GM23338 (cell line): ENCODE data around the gene ALDH1L2. TPM values are rescaled to one million over a fixed set of nuclear protein-coding genes. Genes with fewer than 3 reads are reported as not detected.

ENCODE experiments used
- ATAC-seq: fragments of 200-7000 bp; cut with Tn5 transposase; 3 replicates; pipeline ENCODE4 v1.9.1; 2020
- DNase-seq: peaks from one replicate; pipeline ENCODE4 v3.0.0-alpha.2; 2015; ENCODE audit warnings: low spot score
- H2AFZ ChIP-seq: fragments of 200-600 bp; sonication (generic); 2 replicates; pipeline ENCODE4 v1.8.0; 2016; ENCODE audit warnings: antibody characterized with exemption, mild to moderate bottlenecking, moderate library complexity
- H3F3A ChIP-seq: fragments of 200-600 bp; sonication (generic); replicated peaks from 2 replicates; pipeline ENCODE4 v1.8.0; 2017; ENCODE audit warnings: antibody characterized with exemption, mixed run types, low read depth
- H3K27ac ChIP-seq: fragments of 200-600 bp; sonication (generic); 2 replicates; pipeline ENCODE4 v1.6.1; 2016; ENCODE audit warnings: low read depth
- H3K27me3 ChIP-seq: fragments of 200-600 bp; sonication (generic); 2 replicates; pipeline ENCODE4 v1.8.0; 2016; ENCODE audit warnings: mild to moderate bottlenecking, mixed run types, moderate library complexity; ENCODE audit not compliant: insufficient read depth
- H3K36me3 ChIP-seq: fragments of 200-600 bp; sonication (generic); 2 replicates; pipeline ENCODE4 v1.8.0; 2016; ENCODE audit warnings: mild to moderate bottlenecking; ENCODE audit not compliant: insufficient read depth
- H3K4me1 ChIP-seq: fragments of 200-600 bp; sonication (generic); 2 replicates; pipeline ENCODE4 v1.8.0; 2016; ENCODE audit warnings: mild to moderate bottlenecking, moderate library complexity; ENCODE audit not compliant: insufficient read depth
- H3K4me2 ChIP-seq: fragments of 200-600 bp; sonication (generic); 2 replicates; pipeline ENCODE4 v1.7.1; 2017; ENCODE audit warnings: mixed run types
- H3K4me3 ChIP-seq: fragments of 200-600 bp; sonication (generic); 2 replicates; pipeline ENCODE4 v1.6.1; 2016; ENCODE audit warnings: mixed run types
- H3K79me2 ChIP-seq: fragments of 200-600 bp; sonication (generic); replicated peaks from 2 replicates; pipeline ENCODE4 v1.8.0; 2017; ENCODE audit warnings: mild to moderate bottlenecking; ENCODE audit not compliant: insufficient read depth
- H3K9me2 ChIP-seq: fragments of 200-600 bp; sonication (generic); 2 replicates; pipeline ENCODE4 v1.8.0; 2017; ENCODE audit not compliant: insufficient read depth
- H4K20me1 ChIP-seq: fragments of 200-600 bp; sonication (generic); replicated peaks from 2 replicates; pipeline ENCODE4 v1.8.0; 2017; ENCODE audit warnings: mild to moderate bottlenecking; ENCODE audit not compliant: insufficient read depth
- H3K27ac Mint-ChIP-seq: 2 replicates; pipeline ENCODE4 v1.8.0; 2020; ENCODE audit warnings: inconsistent platforms, mild to moderate bottlenecking, moderate library complexity, mixed read lengths
- H3K27me3 Mint-ChIP-seq: 3 replicates; pipeline ENCODE4 v1.8.0; 2022; ENCODE audit warnings: low read depth, mild to moderate bottlenecking, moderate library complexity, mixed read lengths, inconsistent platforms; ENCODE audit not compliant: insufficient read depth, poor library complexity
- H3K36me3 Mint-ChIP-seq: 3 replicates; pipeline ENCODE4 v1.8.0; 2021; ENCODE audit warnings: low read depth, mild to moderate bottlenecking, inconsistent platforms, moderate library complexity, mixed read lengths
- H3K4me1 Mint-ChIP-seq: 3 replicates; pipeline ENCODE4 v1.8.0; 2020; ENCODE audit warnings: mild to moderate bottlenecking, inconsistent platforms, mixed read lengths
- H3K4me3 Mint-ChIP-seq: 3 replicates; pipeline ENCODE4 v1.8.0; 2021; ENCODE audit warnings: moderate library complexity, mild to moderate bottlenecking, inconsistent platforms, mixed read lengths
- H3K9me3 Mint-ChIP-seq: 3 replicates; pipeline ENCODE4 v1.8.0; 2020; ENCODE audit warnings: moderate library complexity, mild to moderate bottlenecking, inconsistent platforms, mixed read lengths
- EZH2 ChIP-seq: fragments of 200-600 bp; sonication (generic); IDR thresholded peaks from one replicate; pipeline ENCODE4 v1.8.0; 2017; ENCODE audit warnings: antibody characterized with exemption, mild to moderate bottlenecking, low read depth; ENCODE audit not compliant: unreplicated experiment
- POLR2AphosphoS5 ChIP-seq: IDR thresholded peaks from 2 replicates; pipeline ENCODE4 v1.6.1; 2016; ENCODE audit warnings: antibody characterized with exemption, low read depth
- ZNF114 ChIP-seq: fragments of 250-450 bp; sonication (Bioruptor Pico); IDR thresholded peaks from 2 replicates; pipeline ENCODE4 v1.5.0; 2020; ENCODE audit warnings: mild to moderate bottlenecking, moderate library complexity
- ZNF462 ChIP-seq: fragments of 250-450 bp; sonication (Bioruptor Pico); IDR thresholded peaks from 2 replicates; pipeline ENCODE4 v1.5.0; 2020; ENCODE audit warnings: mild to moderate bottlenecking, moderate library complexity
- polyA plus RNA-seq: library from polyadenylated mRNA; unstranded; fragments of >200 nt; fragmentation: Nextera tagmentation; extraction: Ambion mirVana; gene quantifications from 2 replicates; pipeline ENCODE4 v1.2.1, GENCODE V29; 2016
- total RNA-seq: library from RNA; depleted of rRNA; stranded (reverse); fragments of >200 nt; shearing (Covaris generic); gene quantifications from 2 replicates; pipeline ENCODE4 v1.2.3, GENCODE V29; 2014
- TF ChIP-seq, protein P1 (sequence below), 2 experiments: fragments of 200-600 bp in 1 of 2; sonication (generic) in 1 of 2; conservative IDR thresholded peaks; 2 replicates each; pipeline versions ENCODE4 v1.5.1 to v1.6.1; 2016 to 2017; ENCODE audit warnings: antibody characterized with exemption in 2 of 2, low read depth in 2 of 2, mild to moderate bottlenecking in 2 of 2, moderate library complexity in 1 of 2

The ALDH1L2 gene
- total and polyA plus RNA-seq, 2 experiments from 2014 or later = 5.8 to 9.1 TPM

DNA sequence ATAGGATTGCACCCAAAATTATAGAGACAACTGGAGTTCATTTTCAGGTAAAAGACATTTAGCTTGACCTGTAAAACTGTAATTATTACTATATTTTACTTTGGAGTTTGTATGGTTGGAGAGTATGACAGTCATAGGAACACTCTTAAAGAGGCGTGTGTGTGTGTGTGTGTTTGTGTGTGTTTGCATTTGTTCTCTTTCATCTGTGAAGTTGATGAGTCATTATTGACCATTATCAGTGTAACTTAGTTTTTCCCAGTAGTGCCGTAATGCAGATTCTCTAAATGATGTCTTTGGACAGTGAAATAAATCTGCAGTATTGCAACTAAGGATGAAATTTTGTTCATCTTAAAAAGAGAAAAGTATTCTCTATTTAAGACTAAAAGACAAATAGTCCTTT lies 36.3 kb upstream of the ALDH1L2 start:
- Mint-ChIP-seq H3K27ac (peak overlapping the region; percentile 58; the same call in 1 of the 2 replicates), H3K27me3 (peaks cover 7% of the 10 kb centered on the region), H3K4me1 (no peaks in the 10 kb centered on the region), H3K9me3 (no peaks in the 10 kb centered on the region), H3K4me3 (no peak overlapping the region), H3K36me3 (peaks cover 73% of the 10 kb centered on the region)
- peaks cover 38% of the 10 kb centered on the region; the same call in 1 of the 2 replicates for H3K36me3 ChIP-seq
- no peak overlapping the region for H3K4me3 ChIP-seq
- H3K27me3 ChIP-seq = no peaks in the 10 kb centered on the region
- no peak overlapping the region for H2AFZ ChIP-seq
- no peaks in the 10 kb centered on the region for H3K79me2 ChIP-seq
- H3K4me2 ChIP-seq = no peak overlapping the region
- ATAC-seq (no peak), DNase-seq (no peak)
- no peaks in the 10 kb centered on the region for H3F3A ChIP-seq
- no peaks in the 10 kb centered on the region; the same call in 1 of the 2 replicates for H4K20me1 ChIP-seq
- H3K27ac ChIP-seq = no peak overlapping the region
- TF ChIP-seq EZH2 = no peak
- TF ChIP-seq, protein P1, sequence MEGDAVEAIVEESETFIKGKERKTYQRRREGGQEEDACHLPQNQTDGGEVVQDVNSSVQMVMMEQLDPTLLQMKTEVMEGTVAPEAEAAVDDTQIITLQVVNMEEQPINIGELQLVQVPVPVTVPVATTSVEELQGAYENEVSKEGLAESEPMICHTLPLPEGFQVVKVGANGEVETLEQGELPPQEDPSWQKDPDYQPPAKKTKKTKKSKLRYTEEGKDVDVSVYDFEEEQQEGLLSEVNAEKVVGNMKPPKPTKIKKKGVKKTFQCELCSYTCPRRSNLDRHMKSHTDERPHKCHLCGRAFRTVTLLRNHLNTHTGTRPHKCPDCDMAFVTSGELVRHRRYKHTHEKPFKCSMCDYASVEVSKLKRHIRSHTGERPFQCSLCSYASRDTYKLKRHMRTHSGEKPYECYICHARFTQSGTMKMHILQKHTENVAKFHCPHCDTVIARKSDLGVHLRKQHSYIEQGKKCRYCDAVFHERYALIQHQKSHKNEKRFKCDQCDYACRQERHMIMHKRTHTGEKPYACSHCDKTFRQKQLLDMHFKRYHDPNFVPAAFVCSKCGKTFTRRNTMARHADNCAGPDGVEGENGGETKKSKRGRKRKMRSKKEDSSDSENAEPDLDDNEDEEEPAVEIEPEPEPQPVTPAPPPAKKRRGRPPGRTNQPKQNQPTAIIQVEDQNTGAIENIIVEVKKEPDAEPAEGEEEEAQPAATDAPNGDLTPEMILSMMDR (conservative IDR thresholded peaks at IDR 0.05; ENCODE audit: low read depth in 2 of 2) = no peak
- no peak for TF ChIP-seq ZNF114 (CRISPR knock-in tag)
- TF ChIP-seq POLR2AphosphoS5 = no peak
- no peak for TF ChIP-seq ZNF462 (CRISPR knock-in tag)
- no peaks in the 10 kb centered on the region for H3K4me1 ChIP-seq
- H3K9me2 ChIP-seq = no peaks in the 10 kb centered on the region
